ENCODE measurements around the gene PIK3R1. TPM values are rescaled to one million over a fixed set of nuclear protein-coding genes. Genes with fewer than 3 reads are reported as not detected.
A peak's percentile ranks its signal among the peaks of the same experiment; 100 is the strongest.

The PIK3R1 gene
- total RNA-seq, 1 donor from 2014 or later, result 15.5 TPM

DNA sequence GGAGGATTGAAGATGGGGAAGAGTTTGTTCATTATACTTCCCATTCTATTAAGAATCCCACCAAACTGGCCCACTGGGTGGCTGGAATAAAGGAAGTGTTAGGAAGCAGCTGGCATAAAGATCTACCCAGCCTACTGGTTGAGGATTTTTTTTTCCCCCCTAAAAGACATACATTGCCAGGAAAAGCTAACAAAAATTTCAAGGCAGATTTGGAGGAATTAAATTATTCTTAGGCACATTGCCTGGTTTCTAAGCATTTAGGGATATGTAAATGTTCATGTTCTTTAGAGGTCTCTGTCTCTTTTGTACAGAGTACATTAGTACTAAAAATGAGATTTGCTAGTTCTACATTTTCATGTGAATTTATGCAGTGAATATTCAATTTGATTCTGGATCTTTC lies 8.3 kb downstream of the PIK3R1 start:
- TF ChIP-seq, protein P1, sequence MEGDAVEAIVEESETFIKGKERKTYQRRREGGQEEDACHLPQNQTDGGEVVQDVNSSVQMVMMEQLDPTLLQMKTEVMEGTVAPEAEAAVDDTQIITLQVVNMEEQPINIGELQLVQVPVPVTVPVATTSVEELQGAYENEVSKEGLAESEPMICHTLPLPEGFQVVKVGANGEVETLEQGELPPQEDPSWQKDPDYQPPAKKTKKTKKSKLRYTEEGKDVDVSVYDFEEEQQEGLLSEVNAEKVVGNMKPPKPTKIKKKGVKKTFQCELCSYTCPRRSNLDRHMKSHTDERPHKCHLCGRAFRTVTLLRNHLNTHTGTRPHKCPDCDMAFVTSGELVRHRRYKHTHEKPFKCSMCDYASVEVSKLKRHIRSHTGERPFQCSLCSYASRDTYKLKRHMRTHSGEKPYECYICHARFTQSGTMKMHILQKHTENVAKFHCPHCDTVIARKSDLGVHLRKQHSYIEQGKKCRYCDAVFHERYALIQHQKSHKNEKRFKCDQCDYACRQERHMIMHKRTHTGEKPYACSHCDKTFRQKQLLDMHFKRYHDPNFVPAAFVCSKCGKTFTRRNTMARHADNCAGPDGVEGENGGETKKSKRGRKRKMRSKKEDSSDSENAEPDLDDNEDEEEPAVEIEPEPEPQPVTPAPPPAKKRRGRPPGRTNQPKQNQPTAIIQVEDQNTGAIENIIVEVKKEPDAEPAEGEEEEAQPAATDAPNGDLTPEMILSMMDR (IDR thresholded peaks at IDR 0.05; ENCODE audit: insufficient read depth, low read length, severe bottlenecking), result no peak
- Histone ChIP-seq H3K36me3 (ENCODE audit: control insufficient read depth, insufficient read depth, low read length) (peaks cover 7% of the 10 kb centered on the region), H3K27me3 (ENCODE audit: control insufficient read depth, insufficient read depth, low read length) (no peaks in the 10 kb centered on the region), H3K4me3 (ENCODE audit: low read depth, low read length) (no peak overlapping the region)
- no peak for FAIRE-seq
- DNase-seq (ENCODE audit: low read depth), result no peak

DNA sequence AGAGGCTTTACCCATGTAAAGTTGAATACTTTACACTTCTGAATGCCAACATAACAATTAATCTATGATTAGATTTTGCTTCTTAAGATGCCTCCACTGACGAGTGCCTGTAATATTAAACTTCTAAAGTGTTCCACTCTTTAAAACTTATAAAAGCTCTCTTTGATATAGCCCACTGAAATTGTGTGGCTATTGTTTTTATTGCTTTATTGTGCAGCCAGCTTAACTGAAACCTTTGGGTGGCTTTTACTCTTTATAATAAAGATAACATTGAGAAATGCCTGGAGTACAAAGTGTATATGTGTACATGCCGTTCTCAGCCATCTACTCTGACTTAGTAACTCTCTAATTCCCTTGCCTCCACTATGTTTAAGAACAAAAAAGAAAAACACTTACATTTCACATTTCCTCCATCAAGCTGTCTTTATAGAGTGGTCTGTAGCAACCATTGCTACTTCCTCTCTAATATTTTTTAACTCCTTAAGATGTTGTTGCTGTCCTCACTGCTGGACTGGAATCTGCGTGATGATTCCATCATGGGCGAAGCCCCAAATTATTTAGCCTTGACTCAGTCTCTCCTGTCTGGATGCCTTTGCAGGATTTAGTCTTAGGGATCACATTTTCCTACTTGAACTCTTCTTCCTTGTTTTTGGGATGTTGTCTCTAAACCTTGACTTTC lies 9.1 kb downstream of the PIK3R1 start:
- Histone ChIP-seq H3K27me3 (ENCODE audit: control insufficient read depth, insufficient read depth, low read length) (no peaks in the 10 kb centered on the region), H3K36me3 (ENCODE audit: control insufficient read depth, insufficient read depth, low read length) (peaks cover 7% of the 10 kb centered on the region), H3K4me3 (ENCODE audit: low read depth, low read length) (no peak overlapping the region)
- FAIRE-seq, result no peak
- TF ChIP-seq, protein P1 (IDR thresholded peaks at IDR 0.05; ENCODE audit: insufficient read depth, low read length, severe bottlenecking), result no peak
- no peak for DNase-seq (ENCODE audit: low read depth)

DNA sequence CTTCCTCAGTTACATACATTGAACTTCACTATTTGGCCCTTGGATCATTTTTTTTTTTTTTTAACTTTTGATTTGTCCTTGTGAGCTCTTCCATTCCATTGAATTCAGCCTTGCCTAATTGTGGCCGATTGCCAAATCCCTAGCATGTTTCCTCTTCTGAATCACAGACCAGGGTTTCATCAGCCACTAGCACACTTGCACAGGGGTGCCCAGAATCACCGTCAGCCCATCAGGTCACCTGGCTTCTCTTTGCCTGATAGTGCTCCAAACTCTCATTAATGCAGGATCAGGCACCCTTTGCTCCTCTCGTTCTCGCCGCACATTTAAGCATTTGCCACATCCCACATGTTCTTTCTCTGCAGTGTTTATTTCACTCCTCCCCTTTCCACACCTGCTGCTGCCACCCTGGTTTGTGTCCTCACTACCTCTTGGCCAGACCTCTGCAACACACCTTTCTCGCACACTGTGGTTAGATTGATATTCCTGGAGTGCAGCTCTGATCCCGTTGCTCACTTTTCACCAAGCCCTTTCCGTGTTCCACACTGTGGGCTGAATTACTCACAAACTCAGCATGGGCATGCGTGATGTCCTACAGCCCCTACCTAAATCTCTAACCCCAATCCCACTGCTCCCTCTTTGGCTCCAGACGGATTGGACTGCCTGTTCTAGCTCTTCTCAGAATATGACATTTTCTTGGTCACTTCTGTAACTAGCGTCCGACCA lies 9.8 kb downstream of the PIK3R1 start:
- FAIRE-seq (peak; percentile 40), DNase-seq (ENCODE audit: low read depth) (peak; percentile 90)
- TF ChIP-seq, protein P1 (IDR thresholded peaks at IDR 0.05; ENCODE audit: insufficient read depth, low read length, severe bottlenecking), result no peak
- Histone ChIP-seq H3K4me3 (ENCODE audit: low read depth, low read length) (no peak overlapping the region), H3K27me3 (ENCODE audit: control insufficient read depth, insufficient read depth, low read length) (no peaks in the 10 kb centered on the region), H3K36me3 (ENCODE audit: control insufficient read depth, insufficient read depth, low read length) (peaks cover 9% of the 10 kb centered on the region)

DNA sequence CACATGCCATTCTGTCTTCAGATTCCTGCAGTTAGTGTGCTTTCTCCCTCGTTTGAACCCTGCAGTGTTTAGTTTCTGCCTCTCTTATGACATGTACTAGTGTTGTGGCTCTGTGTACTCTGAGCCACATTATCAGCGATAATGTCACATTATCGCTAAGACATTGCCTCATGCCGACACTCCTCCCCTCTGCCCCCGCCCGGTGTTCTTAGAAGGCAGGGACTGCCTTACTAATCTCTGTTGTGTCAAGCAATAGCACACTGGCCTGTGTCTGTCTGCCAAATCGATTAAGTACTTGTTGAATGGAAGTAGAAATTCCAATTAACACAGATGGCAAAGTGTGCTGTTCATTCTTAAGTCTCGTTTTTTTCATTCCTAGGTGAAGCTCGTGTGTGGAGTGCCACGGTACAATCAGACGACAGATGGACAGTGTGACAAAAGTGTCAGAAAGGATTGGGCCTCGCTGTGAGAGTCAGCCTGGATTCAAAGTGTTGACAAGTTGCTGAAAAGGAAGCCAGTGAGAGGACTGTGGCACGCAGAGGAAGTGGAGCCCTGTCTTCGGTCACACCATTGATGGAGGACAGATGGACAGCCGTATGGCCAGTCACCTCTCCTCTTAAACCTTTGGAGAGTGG lies 10.5 kb downstream of the PIK3R1 start:
- TF ChIP-seq, protein P1 (IDR thresholded peaks at IDR 0.05; ENCODE audit: insufficient read depth, low read length, severe bottlenecking), result no peak
- DNase-seq (ENCODE audit: low read depth), result no peak
- Histone ChIP-seq H3K27me3 (ENCODE audit: control insufficient read depth, insufficient read depth, low read length) (no peaks in the 10 kb centered on the region), H3K4me3 (ENCODE audit: low read depth, low read length) (no peak overlapping the region), H3K36me3 (ENCODE audit: control insufficient read depth, insufficient read depth, low read length) (peaks cover 10% of the 10 kb centered on the region)
- no peak for FAIRE-seq

DNA sequence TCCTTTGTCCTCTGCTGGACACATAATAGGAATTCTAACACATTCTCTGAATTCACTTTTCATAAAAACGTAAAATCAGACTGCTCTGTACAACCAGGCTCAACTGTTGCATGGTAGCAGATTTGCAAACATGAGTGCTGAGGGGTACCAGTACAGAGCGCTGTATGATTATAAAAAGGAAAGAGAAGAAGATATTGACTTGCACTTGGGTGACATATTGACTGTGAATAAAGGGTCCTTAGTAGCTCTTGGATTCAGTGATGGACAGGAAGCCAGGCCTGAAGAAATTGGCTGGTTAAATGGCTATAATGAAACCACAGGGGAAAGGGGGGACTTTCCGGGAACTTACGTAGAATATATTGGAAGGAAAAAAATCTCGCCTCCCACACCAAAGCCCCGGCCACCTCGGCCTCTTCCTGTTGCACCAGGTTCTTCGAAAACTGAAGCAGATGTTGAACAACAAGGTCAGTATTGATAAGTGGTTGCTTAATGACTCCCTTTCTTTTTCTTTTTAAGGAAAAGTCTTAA lies 11.1 kb downstream of the PIK3R1 start:
- TF ChIP-seq, protein P1 (IDR thresholded peaks at IDR 0.05; ENCODE audit: insufficient read depth, low read length, severe bottlenecking), result no peak
- Histone ChIP-seq H3K4me3 (ENCODE audit: low read depth, low read length) (no peak overlapping the region), H3K27me3 (ENCODE audit: control insufficient read depth, insufficient read depth, low read length) (no peaks in the 10 kb centered on the region), H3K36me3 (ENCODE audit: control insufficient read depth, insufficient read depth, low read length) (peaks cover 10% of the 10 kb centered on the region)
- FAIRE-seq (no peak), DNase-seq (ENCODE audit: low read depth) (no peak)
